ENCODE data around the gene BST2.

BST2 gene

DNA sequence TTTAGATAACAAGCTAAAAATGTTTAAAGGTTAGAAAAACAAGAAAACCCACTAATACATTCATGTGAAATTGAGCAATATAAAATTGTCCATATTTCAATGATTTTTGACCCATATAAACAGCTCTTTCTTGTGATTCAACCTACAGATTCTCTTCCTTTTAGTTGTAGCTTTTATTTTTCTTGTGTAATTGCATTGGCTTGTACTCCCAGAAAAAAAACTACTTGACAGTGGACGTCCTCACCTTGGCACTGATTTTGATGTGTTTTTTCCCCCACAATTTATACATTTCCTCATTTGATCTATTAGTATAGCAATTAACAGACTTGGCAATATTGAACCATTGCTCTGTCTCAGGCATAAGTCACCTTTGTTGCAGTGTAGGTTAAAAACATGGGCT is 16.1 kb downstream of the BST2 start:
- no peak for DNase-seq (ENCODE audit: low read depth)
- TF ChIP-seq, protein P1, sequence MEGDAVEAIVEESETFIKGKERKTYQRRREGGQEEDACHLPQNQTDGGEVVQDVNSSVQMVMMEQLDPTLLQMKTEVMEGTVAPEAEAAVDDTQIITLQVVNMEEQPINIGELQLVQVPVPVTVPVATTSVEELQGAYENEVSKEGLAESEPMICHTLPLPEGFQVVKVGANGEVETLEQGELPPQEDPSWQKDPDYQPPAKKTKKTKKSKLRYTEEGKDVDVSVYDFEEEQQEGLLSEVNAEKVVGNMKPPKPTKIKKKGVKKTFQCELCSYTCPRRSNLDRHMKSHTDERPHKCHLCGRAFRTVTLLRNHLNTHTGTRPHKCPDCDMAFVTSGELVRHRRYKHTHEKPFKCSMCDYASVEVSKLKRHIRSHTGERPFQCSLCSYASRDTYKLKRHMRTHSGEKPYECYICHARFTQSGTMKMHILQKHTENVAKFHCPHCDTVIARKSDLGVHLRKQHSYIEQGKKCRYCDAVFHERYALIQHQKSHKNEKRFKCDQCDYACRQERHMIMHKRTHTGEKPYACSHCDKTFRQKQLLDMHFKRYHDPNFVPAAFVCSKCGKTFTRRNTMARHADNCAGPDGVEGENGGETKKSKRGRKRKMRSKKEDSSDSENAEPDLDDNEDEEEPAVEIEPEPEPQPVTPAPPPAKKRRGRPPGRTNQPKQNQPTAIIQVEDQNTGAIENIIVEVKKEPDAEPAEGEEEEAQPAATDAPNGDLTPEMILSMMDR (conservative IDR thresholded peaks at IDR 0.05; ENCODE audit: low read depth, low read length) = no peak
- H3K4me3 ChIP-seq (ENCODE audit: low read depth, low read length) = no peak overlapping the region

DNA sequence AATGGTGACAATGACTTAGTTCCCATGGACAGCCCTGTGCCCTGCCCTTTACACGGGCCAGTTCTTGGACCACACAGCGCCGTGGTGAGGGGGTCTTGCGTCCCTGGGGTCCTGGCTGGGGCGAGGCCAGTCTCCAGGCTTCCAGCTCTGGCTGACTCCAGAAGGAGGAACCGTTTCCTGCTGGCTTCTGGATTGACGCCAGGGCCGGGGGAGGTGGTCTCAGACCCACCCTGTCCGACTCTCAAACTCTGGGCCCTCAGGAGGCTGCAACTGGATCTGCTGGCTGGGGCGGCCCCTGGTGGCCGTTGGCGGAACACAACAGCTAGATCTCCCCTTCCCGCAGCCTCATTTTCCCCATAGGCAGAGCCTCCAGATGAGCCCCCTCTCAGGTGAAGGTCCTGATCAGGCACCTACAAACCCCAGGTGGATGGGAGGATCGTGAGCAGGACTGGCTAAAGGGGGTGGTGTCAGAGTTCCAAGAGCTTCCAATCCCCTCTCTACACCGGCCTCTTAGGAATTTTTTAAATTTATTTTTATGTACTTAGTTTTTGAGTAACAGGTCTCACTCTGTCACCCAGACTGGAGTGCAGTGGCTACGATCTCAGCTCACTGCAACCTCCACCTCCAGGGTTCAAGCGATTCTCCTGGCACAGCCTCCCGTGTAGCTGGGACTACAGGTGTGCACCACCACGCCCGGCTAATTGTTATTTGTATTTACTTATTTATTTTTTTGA is 19.4 kb downstream of the BST2 start:
- TF ChIP-seq, protein P1 (conservative IDR thresholded peaks at IDR 0.05; ENCODE audit: low read depth, low read length) = peak; percentile 93
- peak; percentile 65 for DNase-seq (ENCODE audit: low read depth)
- H3K4me3 ChIP-seq (ENCODE audit: low read depth, low read length) = no peak overlapping the region

DNA sequence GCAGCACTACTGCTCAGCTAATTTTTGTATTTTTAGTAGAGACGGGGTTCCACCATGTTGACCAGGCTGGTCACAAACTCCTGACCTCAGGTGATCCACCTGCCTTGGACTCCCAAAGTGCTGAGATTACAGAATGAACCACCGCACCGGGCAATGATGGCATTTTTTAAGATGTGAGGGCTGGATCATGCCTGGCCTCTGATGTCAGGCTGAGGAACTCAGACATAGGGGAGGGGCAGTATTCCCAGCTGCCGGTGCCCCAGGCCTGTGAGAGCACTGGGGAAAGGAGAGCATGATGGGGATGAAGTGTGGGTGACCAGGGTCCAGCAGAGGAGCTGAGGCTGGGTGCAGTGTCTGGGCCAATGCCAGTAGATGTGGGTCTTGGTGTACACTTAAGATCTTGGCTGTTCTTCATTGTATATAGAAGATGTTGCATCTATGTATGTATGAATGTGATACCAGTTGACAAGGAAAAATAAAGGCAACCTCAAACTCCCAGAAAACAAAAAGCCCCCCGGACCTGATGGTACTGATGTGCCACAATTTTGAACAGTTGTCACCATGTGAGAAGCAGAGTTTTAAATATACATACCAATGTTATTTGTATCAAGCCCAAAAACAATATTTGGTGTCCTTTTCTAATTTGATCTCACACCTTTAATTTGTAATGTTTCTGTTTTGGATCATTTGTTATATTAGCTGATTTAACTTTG is 24.8 kb downstream of the BST2 start:
- TF ChIP-seq, protein P1 (conservative IDR thresholded peaks at IDR 0.05; ENCODE audit: low read depth, low read length) = no peak
- DNase-seq (ENCODE audit: low read depth) = no peak
- H3K4me3 ChIP-seq (ENCODE audit: low read depth, low read length) = no peak overlapping the region

DNA sequence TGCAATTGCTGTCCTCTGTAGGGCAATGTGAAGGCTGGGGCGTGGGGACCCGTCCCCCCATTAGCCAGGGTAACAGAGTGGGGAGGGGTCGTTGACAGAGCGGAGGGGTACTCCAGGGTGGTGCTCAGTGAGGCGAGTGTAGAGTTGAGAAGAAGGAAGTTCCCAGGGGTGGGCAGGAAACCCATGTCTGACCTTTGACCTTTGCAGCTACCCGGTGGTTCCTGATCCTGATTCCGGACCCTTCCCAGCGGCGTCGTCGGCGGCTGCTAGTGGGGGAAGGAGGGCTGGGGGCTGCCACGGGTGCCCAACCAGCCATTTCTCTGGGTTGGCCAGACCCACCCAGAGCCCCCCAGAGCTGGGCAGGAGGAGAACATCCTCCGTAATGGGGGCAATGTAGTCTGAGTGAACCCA is 26.2 kb downstream of the BST2 start:
- H3K4me3 ChIP-seq (ENCODE audit: low read depth, low read length) = no peak overlapping the region
- TF ChIP-seq, protein P1 (conservative IDR thresholded peaks at IDR 0.05; ENCODE audit: low read depth, low read length) = no peak
- DNase-seq (ENCODE audit: low read depth) = no peak

DNA sequence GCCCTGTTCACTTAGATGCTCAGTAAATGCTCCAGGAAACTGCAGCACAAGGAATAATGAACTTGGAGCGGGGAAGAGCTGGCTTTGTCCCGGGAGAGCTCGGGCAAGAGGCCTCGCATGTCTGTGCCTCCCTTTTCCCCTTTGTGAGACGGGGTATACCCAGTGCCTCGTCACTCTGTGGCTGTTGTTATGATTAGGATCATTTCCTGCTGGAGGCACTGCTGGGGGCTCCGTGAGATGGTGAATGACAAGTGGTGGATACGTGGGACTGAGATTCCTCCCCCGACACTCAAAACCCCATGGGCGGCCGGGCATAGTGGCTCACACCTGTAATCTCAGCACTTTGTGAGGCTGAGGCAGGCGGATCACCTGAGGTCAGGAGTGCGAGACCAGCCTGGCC is 27.2 kb downstream of the BST2 start:
- no peak for DNase-seq (ENCODE audit: low read depth)
- TF ChIP-seq, protein P1 (conservative IDR thresholded peaks at IDR 0.05; ENCODE audit: low read depth, low read length) = no peak
- no peak overlapping the region for H3K4me3 ChIP-seq (ENCODE audit: low read depth, low read length)

DNA sequence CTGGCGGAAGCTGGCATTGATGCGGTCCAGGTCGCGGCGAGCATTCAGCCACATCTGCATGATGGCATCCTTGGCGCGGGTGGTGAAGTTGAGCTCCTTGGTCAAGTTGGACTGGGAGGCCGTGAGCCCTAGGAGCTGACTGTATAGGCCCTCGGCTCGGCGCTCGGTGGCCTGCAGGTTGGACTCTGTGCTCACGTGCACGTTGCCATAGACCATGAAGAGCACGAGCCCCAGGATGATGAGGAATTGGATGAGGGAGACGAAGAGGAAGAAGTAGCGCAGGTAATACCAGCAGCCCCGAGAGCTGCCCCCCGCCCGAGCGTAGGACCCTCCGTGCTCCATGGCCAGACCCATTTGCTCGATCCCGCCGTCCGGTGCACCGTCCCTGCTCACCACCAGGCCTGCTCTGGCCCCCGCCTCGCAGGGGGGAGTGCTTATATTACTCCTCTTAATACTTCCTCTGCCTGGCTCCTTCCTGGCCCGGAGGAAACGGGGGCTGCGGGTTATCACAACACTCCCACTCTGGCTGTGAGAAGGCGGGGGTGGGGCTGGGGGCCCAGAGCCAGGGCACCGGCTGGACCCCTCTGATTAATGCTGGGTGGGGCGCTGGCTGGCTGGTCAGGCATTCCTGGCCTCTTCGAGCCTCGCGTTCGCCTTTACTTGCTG is 28.4 kb downstream of the BST2 start, which contains the start of gene PLVAP:
Gene PLVAP (minus strand): TSS at position 408 of the 666 bp plus-strand sequence. CDS start 54 bp downstream, at position 354.
- no peak for DNase-seq (ENCODE audit: low read depth)
- no peak within 1 kb of the TSS for H3K4me3 ChIP-seq (ENCODE audit: low read depth, low read length)
- TF ChIP-seq, protein P1 (conservative IDR thresholded peaks at IDR 0.05; ENCODE audit: low read depth, low read length) = no peak

All from choroid plexus epithelial cell (primary cell).